NCI-H345 treated with DMSO at 0.1 percent for 48 hours (cell line): ENCODE measurements around the gene DCC.

Experiments used
- DNase-seq: peaks from one replicate; lab custom pipeline; 2025; ENCODE audit not compliant: unreplicated experiment; lab: John Stamatoyannopoulos, UW

Gene DCC

DNA sequence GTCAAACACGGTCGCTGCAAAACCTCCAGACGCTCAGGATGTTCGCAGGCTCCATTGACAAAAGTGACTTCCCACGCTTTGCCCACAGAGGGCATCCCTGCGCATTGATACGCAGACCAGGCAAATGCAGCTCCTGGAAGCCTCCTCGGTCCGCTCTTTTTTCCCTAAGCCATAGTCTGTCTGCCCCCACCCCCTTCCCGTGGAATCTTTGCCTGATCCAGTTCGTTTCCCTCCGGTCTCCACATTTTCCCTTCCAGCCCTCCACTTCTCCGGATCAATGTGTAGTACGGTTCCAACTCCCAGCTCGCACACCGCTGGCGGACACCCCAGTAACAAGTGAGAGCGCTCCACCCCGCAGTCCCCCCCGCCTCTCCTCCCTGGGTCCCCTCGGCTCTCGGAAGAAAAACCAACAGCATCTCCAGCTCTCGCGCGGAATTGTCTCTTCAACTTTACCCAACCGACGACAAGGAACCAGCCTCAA, at the start of gene DCC:
TSS of gene DCC (plus strand) at position 307 of the 481 bp plus-strand sequence. CDS start 591 bp downstream, outside the sequence.
- DNase-seq, result peak; percentile 46

- DNase-seq, result no peak
These were observed 29.3 kb upstream of the DCC start for GRCh38 chr18:52310651-52311050.

DNA sequence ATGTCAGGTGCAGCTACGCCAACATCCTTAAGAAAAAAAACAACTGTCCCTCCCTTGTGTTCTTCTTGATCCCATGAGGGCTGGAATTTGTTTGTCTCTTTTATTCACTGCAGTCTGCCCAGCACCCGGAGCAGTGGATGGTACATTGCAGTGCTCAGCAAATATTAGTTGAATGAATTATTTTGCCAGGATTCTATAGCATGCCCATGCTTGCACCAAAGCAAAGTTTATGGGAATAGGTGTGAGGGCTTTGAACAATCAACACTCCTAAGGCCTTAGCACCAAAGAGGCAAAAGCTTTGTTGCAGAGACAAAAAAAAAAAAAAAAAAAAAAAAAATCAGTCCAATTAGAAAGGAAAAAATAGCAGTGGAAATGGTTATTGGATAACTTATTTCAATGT, 28.7 kb upstream of the DCC start:
- DNase-seq, result no peak

DNA sequence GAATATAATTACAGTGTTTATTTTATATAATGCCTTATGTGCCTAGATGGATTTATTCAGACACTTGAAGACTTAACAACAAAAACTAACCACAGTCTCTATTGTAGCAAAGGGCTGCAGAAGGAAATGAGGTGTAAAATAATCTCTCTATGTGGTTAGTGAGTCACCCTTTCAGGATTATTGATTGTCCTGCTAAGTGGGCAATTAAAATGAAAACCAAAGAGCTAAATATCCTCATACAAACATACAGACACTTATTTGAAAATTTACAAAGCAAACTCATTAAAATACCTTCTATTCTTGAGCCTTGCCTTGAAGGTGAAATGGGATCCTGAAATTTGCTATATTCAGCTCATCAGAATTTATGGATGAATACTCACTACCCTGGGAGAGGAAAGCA, 27.7 kb upstream of the DCC start:
- peak; percentile 77 for DNase-seq

GRCh38 chr18:52313213-52313612, 26.8 kb upstream of the DCC start:
- no peak for DNase-seq

GRCh38 chr18:52319424-52319983, 20.5 kb upstream of the DCC start:
- no peak for DNase-seq

GRCh38 chr18:52322307-52322706, 17.7 kb upstream of the DCC start:
- DNase-seq, result no peak

DNA sequence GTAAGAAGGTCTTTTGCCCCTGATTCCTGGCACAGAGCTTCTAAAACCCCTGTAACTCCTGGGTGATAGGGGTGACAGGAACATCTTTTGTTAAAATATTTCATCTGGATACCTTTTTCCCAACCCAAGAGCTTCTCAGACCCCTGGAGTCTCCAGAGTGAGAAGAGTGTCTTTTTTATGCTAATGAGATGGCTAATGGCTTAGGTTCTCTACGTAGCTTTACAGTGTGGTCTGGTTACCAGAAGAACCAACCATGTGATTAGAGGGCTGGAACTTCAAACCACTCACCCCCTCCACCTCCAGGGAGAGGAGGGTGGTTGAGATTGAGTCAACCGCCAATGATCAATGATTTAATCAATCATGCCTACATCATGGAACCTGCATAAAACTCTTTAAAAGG, 16.2 kb upstream of the DCC start:
- no peak for DNase-seq

DNA sequence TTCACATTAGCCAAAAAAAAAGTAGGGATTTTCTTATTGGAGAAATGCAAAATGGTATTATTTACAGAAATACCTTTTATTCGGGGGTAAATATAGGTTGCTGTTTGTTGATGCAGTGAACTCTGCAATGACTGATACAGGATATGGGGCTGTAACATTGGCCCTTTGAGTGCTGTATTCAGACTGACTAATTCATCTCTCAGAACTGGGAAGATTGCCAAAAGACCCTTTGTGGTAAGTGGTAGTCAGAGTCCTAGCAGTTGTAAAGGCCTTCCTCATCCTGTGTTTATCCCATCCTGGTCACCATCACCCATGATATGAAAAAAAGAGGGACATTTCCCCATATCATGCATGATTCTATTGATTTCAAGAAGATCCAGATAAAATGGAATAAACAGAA, 14.0 kb upstream of the DCC start:
- DNase-seq, result no peak

GRCh38 chr18:52333860-52334259, 6.1 kb upstream of the DCC start:
- DNase-seq, result no peak

DNA sequence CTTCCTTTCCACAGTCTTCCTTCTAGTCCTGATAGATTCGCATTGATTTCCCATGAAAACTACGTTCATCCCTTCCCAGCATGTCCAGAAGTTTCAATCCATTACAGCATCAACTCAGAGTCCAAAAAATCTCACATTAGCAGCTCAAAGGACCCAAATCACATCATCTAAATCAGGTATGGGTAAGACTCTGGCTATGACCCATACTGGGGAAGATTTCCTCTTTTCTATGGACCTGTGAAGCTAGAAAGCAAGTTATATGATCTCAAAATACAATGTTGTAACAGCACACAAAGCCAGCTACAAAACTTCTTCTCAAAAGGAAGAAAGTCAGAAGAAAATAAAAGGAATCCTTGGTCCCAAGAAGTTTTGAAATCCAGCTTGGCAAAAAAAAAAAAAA, 5.7 kb upstream of the DCC start:
- DNase-seq, result no peak

DNA sequence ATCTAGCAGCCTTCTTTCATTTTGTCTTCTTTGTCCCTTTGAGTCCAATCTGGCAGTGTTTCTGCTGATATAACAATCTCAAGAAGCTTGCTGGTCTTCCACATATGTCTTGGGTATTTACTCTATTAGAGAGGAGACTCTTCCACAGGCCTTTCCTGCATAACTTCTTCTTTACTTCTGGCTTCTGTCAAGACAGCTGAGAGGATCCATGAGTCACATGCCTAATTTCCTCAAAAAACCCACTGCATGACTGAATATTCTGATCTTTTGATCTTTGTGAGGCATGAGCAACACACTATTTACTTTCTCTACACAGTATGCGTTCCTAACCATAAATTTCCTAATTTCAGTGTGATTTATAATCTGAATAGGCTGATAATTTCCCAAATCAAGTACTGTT, 5.1 kb upstream of the DCC start:
- DNase-seq, result no peak

DNA sequence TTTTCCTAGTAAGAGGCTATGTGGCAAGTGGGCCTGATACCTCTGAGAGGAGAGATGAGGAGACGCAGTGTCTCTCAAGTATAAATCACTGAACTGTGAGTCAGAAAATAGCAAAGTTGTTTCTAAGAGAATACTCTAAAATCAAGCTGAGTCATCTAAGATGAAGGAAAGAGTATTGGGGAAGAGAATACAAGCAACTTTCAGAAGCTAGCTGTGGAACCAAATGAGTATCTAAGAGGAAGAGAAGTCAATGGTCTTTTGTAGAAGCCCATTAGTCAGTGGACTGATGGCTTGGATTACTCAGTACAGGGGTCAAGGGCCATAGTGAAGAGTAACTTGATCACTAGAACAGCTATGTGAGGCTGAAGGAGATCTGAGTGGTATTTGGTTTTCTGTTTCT, 2.7 kb upstream of the DCC start:
- DNase-seq, result no peak

GRCh38 chr18:52340406-52341102, 557 bp downstream of the DCC start:
- DNase-seq, result no peak

DNA sequence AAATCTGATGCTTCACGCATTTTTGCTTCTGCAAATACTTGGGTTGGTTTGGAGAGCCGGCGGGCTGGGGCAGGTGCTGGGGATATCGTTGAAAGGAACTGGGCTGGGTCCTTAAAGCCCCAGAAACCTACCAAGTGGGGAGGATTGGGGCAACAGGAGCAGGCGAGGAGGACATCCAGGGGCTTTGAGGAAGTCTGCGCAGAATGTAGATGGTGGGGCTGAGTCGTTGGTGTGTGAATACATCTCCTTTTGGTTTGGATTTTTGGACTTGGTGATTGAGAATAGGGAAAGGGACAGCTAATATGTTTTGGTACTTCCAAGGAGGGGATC, 1.1 kb downstream of the DCC start:
- no peak for DNase-seq

- no peak for DNase-seq
These were observed 1.8 kb downstream of the DCC start for GRCh38 chr18:52341608-52342381.

GRCh38 chr18:52342456-52342855, 2.5 kb downstream of the DCC start:
- DNase-seq, result no peak

GRCh38 chr18:52343138-52343537, 3.1 kb downstream of the DCC start:
- no peak for DNase-seq

GRCh38 chr18:52343731-52344340, 3.8 kb downstream of the DCC start:
- DNase-seq, result no peak

GRCh38 chr18:52344881-52345280, 4.9 kb downstream of the DCC start:
- no peak for DNase-seq

DNA sequence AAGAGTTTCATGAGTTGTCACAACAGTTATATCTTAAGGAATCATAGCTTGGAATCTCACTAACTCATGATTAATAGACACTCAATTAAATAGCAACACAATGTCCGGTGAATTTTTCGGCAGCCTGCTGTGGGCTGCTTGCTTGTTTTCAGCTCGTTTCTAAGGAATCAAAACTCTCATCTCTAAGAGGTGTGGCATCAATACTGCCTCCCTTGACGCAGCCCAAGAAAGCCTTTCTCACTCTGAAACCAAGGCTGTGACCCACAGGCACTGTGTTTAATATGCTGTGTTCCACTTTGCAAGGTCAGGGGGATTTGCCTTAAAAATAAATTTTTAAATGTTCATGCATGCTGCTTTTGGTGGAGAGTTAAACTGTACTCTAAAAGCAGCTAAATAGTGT, 5.4 kb downstream of the DCC start:
- no peak for DNase-seq

DNA sequence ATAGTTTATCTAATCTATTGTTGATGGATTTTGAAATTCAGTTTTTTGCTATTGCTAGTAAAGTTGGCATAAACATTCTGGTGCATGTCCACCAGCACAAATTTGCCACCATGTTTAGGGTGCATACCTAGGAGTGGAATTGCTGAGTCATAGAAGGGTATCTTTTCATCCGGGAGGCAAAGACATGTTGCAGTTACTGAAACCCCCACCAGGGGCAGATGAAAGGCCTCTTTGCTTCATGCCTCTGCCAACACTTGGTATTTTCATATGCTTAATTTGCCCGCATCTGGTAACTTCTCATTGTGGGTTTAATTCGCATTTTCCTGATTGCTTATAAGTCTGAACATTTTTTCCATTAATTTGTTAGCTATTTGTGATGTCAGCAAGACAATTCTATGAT, 8.2 kb downstream of the DCC start:
- DNase-seq, result no peak
